Neural cell (in vitro differentiated cells): Measurements from ENCODE around the gene CCDC88A. TPM values are rescaled to one million over a fixed set of nuclear protein-coding genes. Genes with fewer than 3 reads are reported as not detected.

Experiments used
- H2AFZ ChIP-seq: fragments of 200-600, 300-800 bp; sonication (generic), shearing (Covaris generic); 2 replicates; pipeline ENCODE4 v1.6.0; 2014; ENCODE audit warnings: low read depth, mild to moderate bottlenecking, antibody characterized with exemption, low read length, moderate library complexity
- H3F3A ChIP-seq: fragments of 200-600 bp; shearing (Covaris generic); 2 replicates; pipeline ENCODE4 v1.6.1; 2016; ENCODE audit warnings: mild to moderate bottlenecking, moderate library complexity, mixed read lengths, antibody characterized with exemption, low read length; ENCODE audit not compliant: insufficient read depth, poor library complexity, severe bottlenecking
- H3K27ac ChIP-seq: fragments of 200-600, 300-800 bp; sonication (generic), shearing (Covaris generic); 2 replicates; pipeline ENCODE4 v1.5.1; 2014; ENCODE audit warnings: mild to moderate bottlenecking, low read length, moderate library complexity
- H3K27me3 ChIP-seq: fragments of 300-800, 200-600 bp; sonication (generic), shearing (Covaris generic); 2 replicates; pipeline ENCODE4 v1.6.0; 2014; ENCODE audit warnings: mild to moderate bottlenecking, low read depth, low read length, moderate library complexity; ENCODE audit not compliant: insufficient read depth
- H3K36me3 ChIP-seq: fragments of 300-800, 200-600 bp; sonication (generic), shearing (Covaris generic); 2 replicates; pipeline ENCODE4 v1.5.1; 2014; ENCODE audit warnings: mild to moderate bottlenecking, antibody characterized with exemption, low read length, moderate library complexity; ENCODE audit not compliant: insufficient read depth
- H3K4me2 ChIP-seq: fragments of 300-800, 200-600 bp; sonication (generic), shearing (Covaris generic); 2 replicates; pipeline ENCODE4 v1.6.0; 2014; ENCODE audit warnings: mild to moderate bottlenecking, low read length
- H3K4me3 ChIP-seq: fragments of 300-800, 200-600 bp; sonication (generic), shearing (Covaris generic); 2 replicates; pipeline ENCODE4 v1.5.1; 2014; ENCODE audit warnings: mild to moderate bottlenecking, low read length, moderate library complexity
- H3K79me2 ChIP-seq: fragments of 200-600 bp; shearing (Covaris generic); replicated peaks from 2 replicates; pipeline ENCODE4 v1.6.0; 2014; ENCODE audit warnings: mild to moderate bottlenecking, low read length, moderate library complexity; ENCODE audit not compliant: insufficient read depth
- H3K9ac ChIP-seq: fragments of 300-800, 200-600 bp; sonication (generic), shearing (Covaris generic); 2 replicates; pipeline ENCODE4 v1.6.1; 2016; ENCODE audit warnings: mild to moderate bottlenecking, low read length, mixed read lengths
- H3K9me2 ChIP-seq: fragments of 200-600 bp; shearing (Covaris generic); 2 replicates; pipeline ENCODE4 v1.6.1; 2016; ENCODE audit warnings: mild to moderate bottlenecking, low read length, mixed read lengths; ENCODE audit not compliant: insufficient read depth
- H3K9me3 ChIP-seq: fragments of 200-600, 300-800 bp; sonication (generic), shearing (Covaris generic); 2 replicates; pipeline ENCODE4 v1.6.1; 2016; ENCODE audit warnings: mild to moderate bottlenecking, mixed run types, low read length, moderate library complexity, mixed read lengths
- H4K20me1 ChIP-seq: fragments of 200-600 bp; shearing (Covaris generic); 2 replicates; pipeline ENCODE4 v1.6.1; 2016; ENCODE audit warnings: mild to moderate bottlenecking, mixed run types; ENCODE audit not compliant: insufficient read depth
- CTCF ChIP-seq: fragments of 450-650 bp; IDR thresholded peaks from 2 replicates; pipeline ENCODE4 v1.5.1; 2014; ENCODE audit warnings: antibody characterized with exemption, mild to moderate bottlenecking, moderate library complexity; ENCODE audit not compliant: poor library complexity, severe bottlenecking
- EP300 ChIP-seq: fragments of 450-650 bp; conservative IDR thresholded peaks from 2 replicates; pipeline ENCODE4 v1.6.1; 2014; ENCODE audit warnings: antibody characterized with exemption, mild to moderate bottlenecking, moderate library complexity; ENCODE audit not compliant: poor library complexity, severe bottlenecking
- EZH2 ChIP-seq: fragments of 200-600, 300-800 bp; shearing (Covaris generic), sonication (generic); IDR thresholded peaks from 2 replicates; pipeline ENCODE4 v1.6.1; 2014; ENCODE audit warnings: antibody characterized with exemption, low read length, borderline replicate concordance, mild to moderate bottlenecking; ENCODE audit not compliant: insufficient read depth, poor library complexity, severe bottlenecking
- MXI1 ChIP-seq: fragments of 450-650 bp; conservative IDR thresholded peaks from 2 replicates; pipeline ENCODE4 v1.6.1; 2014; ENCODE audit warnings: antibody characterized with exemption, mild to moderate bottlenecking; ENCODE audit not compliant: poor library complexity, severe bottlenecking
- POLR2AphosphoS5 ChIP-seq: IDR thresholded peaks from 2 replicates; pipeline ENCODE4 v1.6.1; 2012
- RAD21 ChIP-seq: fragments of 450-650 bp; conservative IDR thresholded peaks from 2 replicates; pipeline ENCODE4 v1.6.1; 2014; ENCODE audit warnings: antibody characterized with exemption, mild to moderate bottlenecking, moderate library complexity
- REST ChIP-seq: IDR thresholded peaks from 2 replicates; pipeline ENCODE4 v1.6.1; 2012; ENCODE audit warnings: borderline replicate concordance
- SMC3 ChIP-seq: fragments of 450-650 bp; conservative IDR thresholded peaks from 2 replicates; pipeline ENCODE4 v1.6.1; 2014; ENCODE audit warnings: antibody characterized with exemption, mild to moderate bottlenecking, moderate library complexity; ENCODE audit not compliant: poor library complexity
- TAF1 ChIP-seq: IDR thresholded peaks from 2 replicates; pipeline ENCODE4 v1.6.1; 2012; ENCODE audit warnings: low read depth
- polyA plus RNA-seq: library from polyadenylated mRNA; depleted of rRNA; stranded (reverse); fragments of >200 nt; gene quantifications from 2 replicates; pipeline ENCODE4 v1.2.3, GENCODE V29; 2014

Gene CCDC88A
- polyA plus RNA-seq, 1 donor from 2014 or later: 224 TPM

GRCh38 chr2:55405116-55405515 lies 14.5 kb downstream of the CCDC88A start:
- Histone ChIP-seq H4K20me1 (no peaks in the 10 kb centered on the region), H3K27ac (no peak overlapping the region), H3K79me2 (peaks cover 47% of the 10 kb centered on the region)

GRCh38 chr2:55403256-55403998 lies 16.2 kb downstream of the CCDC88A start:
- Histone ChIP-seq H2AFZ (no peak overlapping the region), H4K20me1 (no peaks in the 10 kb centered on the region), H3K4me2 (no peak overlapping the region), H3K9me2 (no peaks in the 10 kb centered on the region), H3K9me3 (no peaks in the 10 kb centered on the region), H3K79me2 (peaks cover 37% of the 10 kb centered on the region), H3K36me3 (no peaks in the 10 kb centered on the region), H3F3A (no peaks in the 10 kb centered on the region), H3K9ac (no peak overlapping the region), H3K27ac (no peak overlapping the region), H3K4me3 (no peak overlapping the region), H3K27me3 (no peaks in the 10 kb centered on the region)
- TF ChIP-seq REST (no peak), MXI1 (no peak), CTCF (no peak), RAD21 (no peak)

More at GRCh38 chr2:55405116-55405515, 14.5 kb downstream of the CCDC88A start:
- no peaks in the 10 kb centered on the region for H3K9me2 ChIP-seq
- no peaks in the 10 kb centered on the region for H3K9me3 ChIP-seq
- H3K4me2 ChIP-seq: no peak overlapping the region
- H3K4me3 ChIP-seq: no peak overlapping the region
- H3K27me3 ChIP-seq: no peaks in the 10 kb centered on the region
- H3K9ac ChIP-seq: no peak overlapping the region
- H3K36me3 ChIP-seq: peaks cover 1% of the 10 kb centered on the region
- H2AFZ ChIP-seq: no peak overlapping the region
- H3F3A ChIP-seq: no peaks in the 10 kb centered on the region
- TF ChIP-seq EP300: no peak
- no peak for TF ChIP-seq TAF1
- no peak for TF ChIP-seq MXI1
- no peak for TF ChIP-seq POLR2AphosphoS5
- TF ChIP-seq REST: no peak
- no peak for TF ChIP-seq SMC3
- TF ChIP-seq EZH2: no peak
- TF ChIP-seq RAD21: no peak
- TF ChIP-seq CTCF: no peak
